HG03342 (cell line): ENCODE data around the gene NWD2.
A peak's percentile ranks its signal among the peaks of the same experiment; 100 is the strongest.
"Not testable (repeated sequence)": the region's sequence is repeated elsewhere in the genome, so short reads cannot be mapped to it uniquely, and the experiment has no call there.

Source experiments
- ATAC-seq: cut with Tn5 transposase; IDR thresholded peaks from one replicate; pipeline ENCODE4 v1.9.1; 2021; ENCODE audit warnings: mild to moderate bottlenecking, moderate library complexity; ENCODE audit not compliant: unreplicated experiment

Gene NWD2

DNA sequence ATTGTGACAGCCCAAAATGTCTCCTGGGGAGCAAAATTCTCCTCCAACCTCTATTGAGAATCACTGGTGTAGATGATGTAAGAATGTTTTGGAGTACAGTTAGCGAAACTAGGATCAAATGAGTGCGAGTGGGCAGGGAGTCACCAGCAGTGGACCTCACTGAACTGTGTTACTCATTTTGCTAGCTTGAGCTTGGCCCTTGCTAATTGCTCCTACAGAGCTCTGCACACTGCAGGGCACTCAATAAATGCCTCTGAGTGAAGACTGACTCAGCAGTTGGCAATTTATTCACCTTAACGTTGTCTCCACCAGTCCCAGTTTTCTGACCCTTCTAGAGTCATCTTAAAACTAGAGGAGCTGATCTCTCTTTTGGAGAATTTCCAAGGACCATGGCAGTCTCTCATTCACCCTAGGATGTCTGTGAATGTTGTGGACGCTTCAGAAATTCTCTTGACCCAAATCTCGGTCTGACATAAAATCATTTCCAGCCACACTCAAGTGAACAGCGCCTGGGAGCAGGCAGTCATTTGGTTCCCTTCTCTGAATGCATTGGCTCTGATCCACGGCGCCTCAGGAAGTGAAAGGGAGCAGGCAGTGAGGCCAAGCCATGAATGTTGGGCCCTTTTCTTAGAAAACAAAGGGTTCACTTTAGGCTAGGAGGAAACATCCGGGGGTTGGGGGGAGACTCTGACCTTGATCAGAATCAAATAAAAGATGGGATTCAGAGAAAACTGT, 148.1 kb downstream of the NWD2 start:
- peak; percentile 48 for ATAC-seq

- no peak for ATAC-seq
These were observed 148.8 kb downstream of the NWD2 start for GRCh38 chr4:37393321-37393720.

- peak; percentile 35 for ATAC-seq
These were observed 149.3 kb downstream of the NWD2 start for GRCh38 chr4:37393889-37394288.

- no peak for ATAC-seq
These were observed 153.0 kb downstream of the NWD2 start for GRCh38 chr4:37397505-37397904.

DNA sequence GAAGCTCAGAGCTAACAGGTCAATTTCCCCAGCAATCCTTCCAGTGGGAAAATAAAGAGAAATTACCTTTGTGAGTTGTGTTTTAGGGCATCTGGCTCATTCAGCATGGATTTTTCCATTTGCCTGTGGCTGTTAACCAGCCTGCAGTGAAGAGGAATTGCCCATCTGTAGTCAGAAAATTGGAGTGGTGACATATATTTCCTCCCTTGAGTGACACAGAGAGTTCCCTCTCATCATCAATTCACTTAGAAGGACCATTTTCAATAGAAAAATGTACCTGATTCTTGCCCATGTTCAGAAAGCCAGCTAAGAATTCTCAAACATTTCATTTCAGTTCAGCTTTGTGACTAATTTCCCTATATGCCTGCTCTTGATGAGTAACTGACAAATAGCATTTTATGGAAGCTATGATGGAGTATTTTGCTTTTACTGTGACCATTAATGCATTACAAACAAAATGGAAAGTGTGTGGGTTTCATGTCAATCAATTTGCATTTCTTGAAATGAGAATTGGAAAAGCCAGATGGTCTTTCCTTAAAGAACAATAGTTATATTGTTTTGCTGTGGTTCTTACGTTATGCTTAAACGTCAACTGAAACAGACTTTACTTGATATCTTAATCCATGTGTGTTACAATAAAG, 155.8 kb downstream of the NWD2 start:
- peak; percentile 90 for ATAC-seq

GRCh38 chr4:37407938-37408826, 163.6 kb downstream of the NWD2 start:
- ATAC-seq = not testable (repeated sequence)

DNA sequence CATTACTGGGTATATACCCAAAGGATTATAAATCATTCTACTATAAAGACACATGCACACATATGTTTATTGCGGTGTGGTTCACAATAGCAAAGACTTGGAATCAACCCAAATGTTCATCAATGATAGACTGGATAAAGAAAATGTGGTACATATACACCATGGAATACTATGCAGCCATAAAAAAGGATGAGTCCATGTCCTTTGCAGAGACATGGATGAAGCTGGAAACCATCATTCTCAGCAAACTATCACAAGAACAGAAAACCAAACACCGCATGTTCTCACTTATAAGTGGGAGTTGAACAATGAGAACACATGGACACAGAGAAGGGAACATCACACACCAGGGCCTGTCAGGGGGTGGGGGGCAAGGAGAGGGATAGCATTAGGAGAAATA, 169.1 kb downstream of the NWD2 start:
- ATAC-seq = not testable (repeated sequence)

- ATAC-seq = no peak
These were observed 171.4 kb downstream of the NWD2 start for GRCh38 chr4:37415845-37416369.

DNA sequence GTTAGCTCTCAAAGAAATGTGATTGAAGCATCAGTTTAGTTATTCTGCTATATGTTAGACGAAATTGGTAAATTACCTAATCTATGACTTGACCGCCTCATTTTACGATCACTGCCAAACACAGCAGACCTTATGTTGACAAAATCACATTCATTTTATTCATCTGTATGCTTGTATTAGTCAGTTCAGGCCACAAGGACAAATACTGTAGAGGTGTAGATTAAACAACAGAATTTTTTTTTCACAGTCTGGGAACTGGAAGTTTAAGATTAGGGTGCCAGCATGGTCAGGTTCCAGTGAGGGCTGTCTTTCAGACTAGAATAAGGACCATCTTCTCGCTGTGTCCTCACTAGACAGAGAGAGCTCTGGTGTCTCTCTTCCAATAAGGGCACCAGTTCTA, 177.1 kb downstream of the NWD2 start:
- ATAC-seq = no peak

GRCh38 chr4:37422102-37422501, 177.6 kb downstream of the NWD2 start:
- no peak for ATAC-seq

DNA sequence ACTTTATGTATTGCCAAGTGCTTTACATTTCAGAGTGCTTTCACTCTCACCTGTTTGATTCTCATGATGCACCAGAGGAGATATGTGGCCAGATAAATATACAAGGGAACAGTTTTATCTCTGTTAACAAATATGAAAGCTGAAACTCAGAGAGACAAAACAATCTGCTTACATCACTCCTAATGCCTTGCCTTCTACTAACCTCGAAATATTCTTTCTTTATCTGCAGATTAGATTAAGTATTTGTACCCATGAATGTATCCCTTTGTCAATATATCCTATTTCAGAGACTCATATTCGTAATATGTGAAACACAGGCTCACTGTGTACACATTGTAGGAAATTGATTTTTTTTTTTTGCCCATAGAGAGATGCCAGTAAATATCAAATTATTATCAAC, 178.1 kb downstream of the NWD2 start:
- ATAC-seq = no peak

DNA sequence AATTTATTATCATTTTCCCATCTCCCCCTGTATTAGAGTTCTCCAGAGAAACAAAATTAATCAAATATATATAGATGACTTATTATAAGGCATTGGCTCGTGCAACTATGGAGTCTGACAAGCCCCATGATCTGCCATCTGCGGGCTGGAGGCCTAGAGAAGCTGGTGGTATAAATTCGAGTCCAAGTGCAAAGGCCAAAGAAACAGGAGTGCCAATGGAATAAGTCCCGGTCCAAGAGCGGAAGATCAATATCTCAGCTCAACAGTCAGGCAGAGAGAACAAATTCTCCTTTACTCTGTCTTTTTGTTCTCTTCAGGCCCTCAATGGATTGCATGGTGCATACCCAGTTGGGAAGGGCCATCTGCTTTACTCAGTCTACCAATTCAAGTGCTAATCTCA, 178.8 kb downstream of the NWD2 start:
- ATAC-seq = no peak

DNA sequence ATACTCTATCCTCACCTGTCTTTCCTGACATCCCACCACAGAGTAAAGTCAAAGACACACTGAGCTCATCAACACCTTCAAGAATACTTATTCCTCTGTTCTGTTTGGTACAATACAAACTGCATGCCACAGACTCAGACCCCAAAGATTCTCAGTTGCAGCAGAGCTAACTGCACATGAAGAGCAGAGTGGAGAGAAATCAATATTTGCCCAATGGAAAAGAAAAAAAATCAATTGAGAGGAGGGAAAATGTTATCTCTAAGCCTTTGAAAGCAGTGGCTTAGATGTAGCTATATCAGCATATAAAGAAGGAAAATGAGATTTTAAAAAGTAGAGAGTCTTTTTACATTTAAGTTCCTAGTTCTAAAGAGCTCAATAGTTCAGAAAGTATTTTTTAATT, 180.2 kb downstream of the NWD2 start:
- ATAC-seq = no peak

- ATAC-seq = no peak
These were observed 181.3 kb downstream of the NWD2 start for GRCh38 chr4:37425857-37426256.

- no peak for ATAC-seq
These were observed 182.7 kb downstream of the NWD2 start for GRCh38 chr4:37427193-37427592.

DNA sequence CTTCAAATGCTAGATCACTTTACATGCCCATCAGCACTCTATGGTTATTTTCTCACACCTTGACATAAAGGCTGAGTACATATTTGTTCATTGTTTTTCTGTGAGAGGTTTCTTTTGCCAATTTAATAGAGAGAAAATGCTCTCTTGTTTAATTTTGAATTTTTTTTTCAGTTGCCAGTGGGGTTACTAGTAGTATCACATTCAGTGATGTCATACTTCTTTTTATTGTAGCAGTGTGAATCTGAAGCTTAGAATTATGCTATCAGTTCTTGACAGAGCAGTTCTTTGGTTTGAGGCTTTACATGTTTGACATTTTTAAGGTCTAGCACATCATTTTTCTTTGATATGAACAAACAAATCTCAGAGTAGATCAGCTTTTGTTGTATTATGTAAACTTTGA, 185.4 kb downstream of the NWD2 start:
- ATAC-seq = no peak

DNA sequence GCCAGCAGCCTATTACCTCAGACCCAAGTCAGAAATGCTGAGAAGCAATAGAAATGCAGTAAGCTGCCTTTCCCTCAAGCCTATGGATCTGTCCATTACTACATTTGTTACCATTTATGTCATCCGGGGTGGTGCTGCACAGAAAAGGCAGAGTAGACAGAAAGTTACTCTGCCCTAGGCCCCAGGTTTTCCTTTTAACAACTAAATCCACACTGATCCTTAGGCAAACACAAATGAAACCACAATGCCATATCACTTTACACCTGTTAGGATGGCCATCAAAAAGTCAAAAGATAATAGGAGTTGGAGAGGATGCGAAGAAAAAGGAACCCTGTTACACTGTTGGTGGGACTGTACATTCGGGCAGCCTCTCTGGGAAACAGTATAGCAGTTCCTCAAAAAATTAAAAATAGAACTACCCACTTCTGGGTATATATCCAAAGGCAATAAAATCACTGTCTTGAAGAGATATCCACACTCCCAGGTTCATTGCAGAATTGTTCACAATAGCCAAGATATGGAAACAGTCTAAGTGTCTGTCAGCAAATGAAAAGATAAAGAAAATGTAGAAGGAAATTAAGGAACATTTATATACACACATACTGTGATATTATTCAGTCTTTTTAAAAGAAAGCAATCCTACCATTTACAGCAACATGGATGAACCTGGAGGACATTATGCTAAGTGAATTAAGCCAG, 186.3 kb downstream of the NWD2 start:
- no peak for ATAC-seq

DNA sequence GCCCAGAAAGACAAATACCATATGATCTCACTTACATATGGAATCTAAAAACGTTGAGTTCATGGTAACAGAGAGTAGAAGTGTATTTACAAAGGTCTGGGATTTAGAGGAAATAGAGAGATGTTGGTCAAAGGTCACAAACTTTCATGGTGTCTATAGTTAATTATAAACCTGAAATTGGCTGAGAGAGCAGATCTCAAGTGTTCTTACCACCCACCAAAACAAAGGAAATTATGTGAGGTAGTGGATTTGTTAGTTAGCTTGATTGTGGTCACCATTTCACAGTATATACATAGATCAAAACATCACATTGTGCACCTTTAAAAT, 186.8 kb downstream of the NWD2 start:
- ATAC-seq = no peak

GRCh38 chr4:37434469-37434868, 189.9 kb downstream of the NWD2 start:
- ATAC-seq = no peak

GRCh38 chr4:37436546-37436945, 192.0 kb downstream of the NWD2 start:
- no peak for ATAC-seq

DNA sequence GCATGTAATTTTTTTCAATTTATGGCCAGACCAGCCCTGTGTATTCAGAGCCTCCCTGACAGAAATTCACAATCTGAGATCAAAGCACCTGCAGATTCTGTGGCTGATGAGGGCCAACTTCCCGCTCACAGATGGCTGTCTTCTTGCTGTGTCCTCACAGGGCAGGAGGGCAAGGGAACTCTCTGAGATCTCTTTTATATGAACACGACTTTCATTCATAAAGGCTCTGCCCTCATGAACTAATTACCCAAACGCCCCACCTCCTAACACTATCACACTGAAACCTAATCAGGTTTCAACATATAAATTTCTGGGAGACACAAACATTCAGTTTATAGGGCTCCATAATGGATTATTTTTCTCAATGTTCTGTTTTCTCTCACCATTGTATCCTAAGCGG, 192.6 kb downstream of the NWD2 start:
- ATAC-seq = no peak
